SK-N-SH treated with all-trans-retinoic acid at 6 μM for 48 hours (cell line): Measurements from ENCODE around the gene IL18R1.

Experiments used
- ESRRG ChIP-seq: fragments of 250-450 bp; sonication (Bioruptor Pico); IDR thresholded peaks from 2 replicates; pipeline ENCODE4 v1.6.1; 2021; ENCODE audit warnings: mild to moderate bottlenecking
- ISL1 ChIP-seq: fragments of 250-450 bp; sonication (Bioruptor Pico); IDR thresholded peaks from 2 replicates; pipeline ENCODE4 v2.1.2; 2022; ENCODE audit warnings: mild to moderate bottlenecking, moderate library complexity
- OSR1 ChIP-seq: fragments of 250-450 bp; sonication (Bioruptor Pico); IDR thresholded peaks from 2 replicates; pipeline ENCODE4 v1.8.0; 2022; ENCODE audit warnings: moderate library complexity, mild to moderate bottlenecking, inconsistent platforms
- RARB ChIP-seq: fragments of 250-450 bp; sonication (Bioruptor Pico); IDR thresholded peaks from 2 replicates; pipeline ENCODE4 v1.8.0; 2021; ENCODE audit warnings: mild to moderate bottlenecking, moderate library complexity
- ZC3H10 ChIP-seq: fragments of 250-450 bp; sonication (Bioruptor Pico); IDR thresholded peaks from 2 replicates; pipeline ENCODE4 v1.5.1; 2021; ENCODE audit warnings: mild to moderate bottlenecking, moderate library complexity
- ZFP3 ChIP-seq: fragments of 250-450 bp; sonication (Bioruptor Pico); IDR thresholded peaks from 2 replicates; pipeline ENCODE4 v1.5.0; 2020; ENCODE audit warnings: mild to moderate bottlenecking, moderate library complexity
- ZFP30 ChIP-seq: fragments of 450-650 bp; formaldehyde crosslinking; IDR thresholded peaks from 2 replicates; pipeline ENCODE4 v1.5.0; 2022; ENCODE audit warnings: mild to moderate bottlenecking, moderate library complexity
- ZNF8 ChIP-seq: fragments of 450-650 bp; formaldehyde crosslinking; IDR thresholded peaks from 2 replicates; pipeline ENCODE4 v1.5.0; 2020; ENCODE audit warnings: mild to moderate bottlenecking, moderate library complexity
- TF ChIP-seq, protein P1 (sequence below): fragments of 250-450 bp; sonication (Bioruptor Pico); IDR thresholded peaks from 2 replicates; pipeline ENCODE4 v1.8.0; 2020; ENCODE audit warnings: mild to moderate bottlenecking, moderate library complexity, borderline replicate concordance

DNA sequence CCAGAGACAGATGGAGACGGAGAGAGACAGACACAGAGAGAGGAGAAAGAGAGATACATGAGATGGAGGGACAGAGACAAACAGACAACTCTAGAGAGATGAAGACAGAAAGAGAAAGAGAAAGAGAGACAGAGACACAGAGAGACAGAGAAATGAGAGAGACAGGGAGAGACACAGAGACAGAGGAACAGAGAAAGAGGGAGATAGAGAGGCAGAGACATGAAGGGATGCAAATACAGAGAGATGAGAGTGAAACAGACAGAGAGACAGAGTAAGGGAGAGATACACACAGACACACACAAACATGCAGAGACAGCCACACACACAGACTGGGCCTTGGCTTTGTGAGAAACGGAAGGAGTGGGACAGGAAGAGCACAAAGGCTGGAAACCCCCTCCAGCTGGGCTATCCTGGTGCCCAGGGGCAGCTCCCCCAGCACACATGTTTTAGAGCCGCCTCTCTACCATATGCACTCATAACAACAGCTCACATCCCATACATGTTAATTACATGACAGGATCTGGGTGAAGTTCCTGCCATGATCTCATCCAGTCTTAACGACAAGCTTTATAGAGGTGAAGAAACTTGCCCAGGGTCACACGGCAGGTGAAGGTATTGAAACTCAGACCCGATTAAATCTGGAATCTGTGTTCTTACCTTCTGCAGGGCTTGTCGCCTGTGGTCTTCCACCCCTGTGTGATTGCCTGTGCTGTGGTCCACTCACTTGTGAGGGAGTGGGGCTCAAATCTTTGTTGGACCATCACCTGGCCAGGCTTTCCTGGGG, 32.4 kb downstream of the IL18R1 start:
- no peak for TF ChIP-seq ZNF8 (CRISPR knock-in tag)
- TF ChIP-seq ZFP3, result no peak
- TF ChIP-seq ZC3H10 (CRISPR knock-in tag), result no peak
- no peak for TF ChIP-seq ZFP30 (CRISPR knock-in tag)
- no peak for TF ChIP-seq ISL1 (CRISPR knock-in tag)
- TF ChIP-seq, protein P1, sequence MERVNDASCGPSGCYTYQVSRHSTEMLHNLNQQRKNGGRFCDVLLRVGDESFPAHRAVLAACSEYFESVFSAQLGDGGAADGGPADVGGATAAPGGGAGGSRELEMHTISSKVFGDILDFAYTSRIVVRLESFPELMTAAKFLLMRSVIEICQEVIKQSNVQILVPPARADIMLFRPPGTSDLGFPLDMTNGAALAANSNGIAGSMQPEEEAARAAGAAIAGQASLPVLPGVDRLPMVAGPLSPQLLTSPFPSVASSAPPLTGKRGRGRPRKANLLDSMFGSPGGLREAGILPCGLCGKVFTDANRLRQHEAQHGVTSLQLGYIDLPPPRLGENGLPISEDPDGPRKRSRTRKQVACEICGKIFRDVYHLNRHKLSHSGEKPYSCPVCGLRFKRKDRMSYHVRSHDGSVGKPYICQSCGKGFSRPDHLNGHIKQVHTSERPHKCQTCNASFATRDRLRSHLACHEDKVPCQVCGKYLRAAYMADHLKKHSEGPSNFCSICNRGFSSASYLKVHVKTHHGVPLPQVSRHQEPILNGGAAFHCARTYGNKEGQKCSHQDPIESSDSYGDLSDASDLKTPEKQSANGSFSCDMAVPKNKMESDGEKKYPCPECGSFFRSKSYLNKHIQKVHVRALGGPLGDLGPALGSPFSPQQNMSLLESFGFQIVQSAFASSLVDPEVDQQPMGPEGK (CRISPR knock-in tag), result no peak
- TF ChIP-seq RARB (CRISPR knock-in tag), result no peak
- TF ChIP-seq ESRRG (CRISPR knock-in tag), result no peak
- no peak for TF ChIP-seq OSR1
